ENCODE results near the gene FASN.
"Not testable (repeated sequence)": the region's sequence is repeated elsewhere in the genome, so short reads cannot be mapped to it uniquely, and the experiment has no call there.

The FASN gene

GRCh38 chr17:82098169-82098938 is at the start of gene FASN:
Gene FASN (minus strand): TSS chr17:82098236. CDS start chr17:82096445, 1,791 bp downstream.
- peak; percentile 60 to 96 (median 89) for DNase-seq

GRCh38 chr17:82146663-82147654 is 48.9 kb upstream of the FASN start:
- DNase-seq = no peak

- DNase-seq = no peak
These were observed 47.6 kb upstream of the FASN start for GRCh38 chr17:82145550-82146155.

- DNase-seq = no peak
These were observed 45.3 kb upstream of the FASN start for GRCh38 chr17:82143333-82143732.

GRCh38 chr17:82139961-82140360 is 41.9 kb upstream of the FASN start:
- not testable (repeated sequence) for DNase-seq

- no peak for DNase-seq
These were observed 40.5 kb upstream of the FASN start for GRCh38 chr17:82138511-82138992.

GRCh38 chr17:82134101-82134500 is 36.1 kb upstream of the FASN start:
- no peak for DNase-seq

GRCh38 chr17:82133166-82133953 is 35.3 kb upstream of the FASN start:
- DNase-seq = not testable (repeated sequence)

- DNase-seq = no peak
These were observed 31.1 kb upstream of the FASN start for GRCh38 chr17:82129095-82129494.

GRCh38 chr17:82128287-82128686 is 30.3 kb upstream of the FASN start:
- DNase-seq = no peak

GRCh38 chr17:82127704-82128103 is 29.7 kb upstream of the FASN start:
- no peak for DNase-seq

GRCh38 chr17:82127315-82127595 is 29.2 kb upstream of the FASN start:
- DNase-seq = no peak

GRCh38 chr17:82126556-82127314 is 28.7 kb upstream of the FASN start:
- no peak for DNase-seq

GRCh38 chr17:82124101-82124500 is 26.1 kb upstream of the FASN start:
- no peak for DNase-seq

- DNase-seq = no peak
These were observed 23.9 kb upstream of the FASN start for GRCh38 chr17:82121660-82122629.

GRCh38 chr17:82121246-82121645 is 23.2 kb upstream of the FASN start:
- DNase-seq = no peak

- DNase-seq = peak in 2 of 51 donors; percentile 16 to 28
These were observed 22.1 kb upstream of the FASN start for GRCh38 chr17:82120148-82120547.

GRCh38 chr17:82118815-82119380 is 20.9 kb upstream of the FASN start:
- peak in 3 of 51 donors; percentile 10 to 26 (median 24) for DNase-seq

Measured in hypothalamus (tissue), 51 donors.